Testis (tissue), 3 donors: ENCODE measurements around the gene PLSCR4. TPM values are rescaled to one million over a fixed set of nuclear protein-coding genes. Genes with fewer than 3 reads are reported as not detected.

Experiments
- DNase-seq: peaks from one replicate; pipeline ENCODE4 v3.0.0-alpha.2; 2019
- H3K27ac ChIP-seq, 2 donors: fragments of 200-600 bp; sonication (generic); one replicate each; pipeline ENCODE4 v1.5.1; 2019
- H3K27me3 ChIP-seq: fragments of 200-600 bp; sonication (generic); one replicate; pipeline ENCODE4 v1.5.1; 2019
- H3K36me3 ChIP-seq: fragments of 200-600 bp; sonication (generic); one replicate; pipeline ENCODE4 v1.5.1; 2017; ENCODE audit warnings: low read depth; ENCODE audit errors: missing control alignments
- H3K4me1 ChIP-seq: fragments of 200-600 bp; sonication (generic); one replicate; pipeline ENCODE4 v1.5.1; 2019
- H3K4me3 ChIP-seq, 2 donors: fragments of 200-600 bp; sonication (generic); one replicate each; pipeline ENCODE4 v1.5.1; 2017 to 2019
- H3K9me3 ChIP-seq: fragments of 200-600 bp; sonication (generic); one replicate; pipeline ENCODE4 v1.5.1; 2017
- CTCF ChIP-seq, 3 experiments: fragments of 450-650 bp in 2 of 3; fragments of 200-600 bp in 1 of 3; sonication (generic) in 1 of 3; IDR thresholded peaks; one replicate each; pipeline ENCODE4 v1.5.1; 2016 to 2019; ENCODE audit warnings: antibody characterized with exemption in 3 of 3, mild to moderate bottlenecking in 2 of 3, moderate library complexity in 1 of 3
- POLR2A ChIP-seq: fragments of 450-650 bp; IDR thresholded peaks from one replicate; pipeline ENCODE4 v1.6.1; 2017; ENCODE audit warnings: antibody characterized with exemption, mild to moderate bottlenecking, moderate library complexity
- WGBS, 2 donors: methylation state at CpG; one replicate each; pipeline ENCODE4 v1.1.5; 2018; 5-methylcytosine and 5-hydroxymethylcytosine counted together
- intact Hi-C: fragments of 100-400 bp; cut with DNase I; formaldehyde crosslinking; loops from one replicate; pipeline ENCODE4 v1.15.1; 2023; ENCODE audit warnings: low total_unique reads
- polyA plus RNA-seq: library from polyadenylated mRNA; stranded (reverse); fragments of 350-450 nt; fragmentation: Illumina TruSeq; extraction: RNeasy Lipid Tissue Mini Kit (QIAGEN cat#74804); gene quantifications from one replicate; pipeline ENCODE4 v1.2.3, GENCODE V29; 2014; ENCODE audit warnings: low read depth, low replicate concordance; ENCODE audit not compliant: insufficient read depth
- total RNA-seq, 2 donors: library from RNA; depleted of rRNA; stranded (reverse); fragments of >200 nt; gene quantifications; one replicate each; pipeline ENCODE4 v1.2.3, GENCODE V29; 2016

PLSCR4 gene
- total and polyA plus RNA-seq, 3 donors from 2014 or later, result 42.5 to 96.3 (median 89.1) TPM

- TF ChIP-seq CTCF (IDR thresholded peaks at IDR 0.05) (no peak), POLR2A (no peak)
- Histone ChIP-seq H3K27ac (peak overlapping the region; percentile 86 to 97), H3K36me3 (no peaks in the 10 kb centered on the region), H3K4me1 (no peaks in the 10 kb centered on the region), H3K27me3 (no peaks in the 10 kb centered on the region), H3K4me3 (peak overlapping the region; percentile 80 to 81), H3K9me3 (no peaks in the 10 kb centered on the region)
- 0% methylated on average over 13 to 34 of the region's 35 CpGs for WGBS, 2 donors
- intact Hi-C loops, result no loop called here
- DNase-seq, result peak; percentile 77
These were observed 90.5 kb downstream of the PLSCR4 start for GRCh38 chr3:146160321-146160963.

GRCh38 chr3:146159616-146160320 is 91.1 kb downstream of the PLSCR4 start:
- Histone ChIP-seq H3K27me3 (no peaks in the 10 kb centered on the region), H3K4me1 (no peaks in the 10 kb centered on the region), H3K27ac (peak overlapping the region; percentile 86 to 97), H3K9me3 (no peaks in the 10 kb centered on the region), H3K4me3 (peak overlapping the region; percentile 80 to 81), H3K36me3 (no peaks in the 10 kb centered on the region)
- DNase-seq, result no peak
- intact Hi-C loops, result no loop called here
- WGBS, 2 donors, result 3 to 10% methylated on average over 7 of the region's 7 CpGs
- no peak for TF ChIP-seq POLR2A
- peak in 2 of 3 experiments; percentile 19 to 22 for TF ChIP-seq CTCF (IDR thresholded peaks at IDR 0.05)

- H3K27ac ChIP-seq, result peak overlapping the region in 1 of 2 donors; percentile 97
- H3K27me3 ChIP-seq, result no peaks in the 10 kb centered on the region
- H3K9me3 ChIP-seq, result no peaks in the 10 kb centered on the region
- no peak overlapping the region for H3K4me3 ChIP-seq
- H3K4me1 ChIP-seq, result no peaks in the 10 kb centered on the region
- 64 to 71% methylated on average over 4 of the region's 4 CpGs for WGBS, 2 donors
- DNase-seq, result no peak
- TF ChIP-seq POLR2A (no peak), CTCF (IDR thresholded peaks at IDR 0.05) (no peak)
- no peaks in the 10 kb centered on the region for H3K36me3 ChIP-seq
- intact Hi-C loops, result no loop called here
These were observed 91.9 kb downstream of the PLSCR4 start for GRCh38 chr3:146159037-146159436.

- H3K4me1 ChIP-seq, result no peaks in the 10 kb centered on the region
- no peaks in the 10 kb centered on the region for H3K36me3 ChIP-seq
- H3K9me3 ChIP-seq, result no peaks in the 10 kb centered on the region
- H3K27me3 ChIP-seq, result no peaks in the 10 kb centered on the region
- peak overlapping the region in 1 of 2 donors; percentile 69 for H3K27ac ChIP-seq
- no peak overlapping the region for H3K4me3 ChIP-seq
- TF ChIP-seq POLR2A, result no peak
- TF ChIP-seq CTCF (IDR thresholded peaks at IDR 0.05), result no peak
- no peak for DNase-seq
- intact Hi-C loops, result no loop called here
- whole genome bisulfite sequencing, 2 donors, result 75 to 77% methylated on average over 2 of the region's 2 CpGs
These were observed 93.4 kb downstream of the PLSCR4 start for GRCh38 chr3:146157325-146158060.
